ENCODE results near the gene MAMLD1.
A peak's percentile ranks its signal among the peaks of the same experiment; 100 is the strongest.

Gene MAMLD1

GRCh38 chrX:150361777-150362351, 1.3 kb upstream of the MAMLD1 start:
- DNase-seq (ENCODE audit: low read depth in 1 of 2, low spot score in 1 of 2) = no peak
- in situ Hi-C loops (cut with HindIII; ENCODE audit: low pct_unique_long_range_greater_than_20kb, low sequenced_read_pairs) = no loop called here
- no peak for TF ChIP-seq JUND (IDR thresholded peaks at IDR 0.05; ENCODE audit: low read depth)

GRCh38 chrX:150363561-150364346, 637 bp downstream of the MAMLD1 start:
- peak in 1 of 2 experiments; percentile 18 for DNase-seq (ENCODE audit: low read depth in 1 of 2, low spot score in 1 of 2)
- in situ Hi-C loops (cut with HindIII; ENCODE audit: low pct_unique_long_range_greater_than_20kb, low sequenced_read_pairs) = no loop called here
- no peak for TF ChIP-seq JUND (IDR thresholded peaks at IDR 0.05; ENCODE audit: low read depth)

GRCh38 chrX:150364347-150365050, 1.4 kb downstream of the MAMLD1 start:
- in situ Hi-C loops (cut with HindIII; ENCODE audit: low pct_unique_long_range_greater_than_20kb, low sequenced_read_pairs) = no loop called here
- DNase-seq (ENCODE audit: low read depth in 1 of 2, low spot score in 1 of 2) = no peak
- no peak for TF ChIP-seq JUND (IDR thresholded peaks at IDR 0.05; ENCODE audit: low read depth)

GRCh38 chrX:150365051-150365989, 2.2 kb downstream of the MAMLD1 start:
- in situ Hi-C loops (cut with HindIII; ENCODE audit: low pct_unique_long_range_greater_than_20kb, low sequenced_read_pairs) = no loop called here
- peak in 1 of 2 experiments; percentile 25 for DNase-seq (ENCODE audit: low read depth in 1 of 2, low spot score in 1 of 2)
- TF ChIP-seq JUND (IDR thresholded peaks at IDR 0.05; ENCODE audit: low read depth) = no peak

GRCh38 chrX:150365990-150366911, 3.1 kb downstream of the MAMLD1 start:
- DNase-seq (ENCODE audit: low read depth in 1 of 2, low spot score in 1 of 2) = no peak
- no peak for TF ChIP-seq JUND (IDR thresholded peaks at IDR 0.05; ENCODE audit: low read depth)
- in situ Hi-C loops (cut with HindIII; ENCODE audit: low pct_unique_long_range_greater_than_20kb, low sequenced_read_pairs) = no loop called here

GRCh38 chrX:150366951-150367545, 3.9 kb downstream of the MAMLD1 start:
- DNase-seq (ENCODE audit: low read depth in 1 of 2, low spot score in 1 of 2) = no peak
- no peak for TF ChIP-seq JUND (IDR thresholded peaks at IDR 0.05; ENCODE audit: low read depth)
- in situ Hi-C loops (cut with HindIII; ENCODE audit: low pct_unique_long_range_greater_than_20kb, low sequenced_read_pairs) = no loop called here

GRCh38 chrX:150370589-150371312, 7.6 kb downstream of the MAMLD1 start:
- TF ChIP-seq JUND (IDR thresholded peaks at IDR 0.05; ENCODE audit: low read depth) = no peak

GRCh38 chrX:150371877-150372276, 8.8 kb downstream of the MAMLD1 start:
- TF ChIP-seq JUND (IDR thresholded peaks at IDR 0.05; ENCODE audit: low read depth) = no peak
- in situ Hi-C loops (cut with HindIII; ENCODE audit: low pct_unique_long_range_greater_than_20kb, low sequenced_read_pairs) = no loop called here
- DNase-seq (ENCODE audit: low read depth in 1 of 2, low spot score in 1 of 2) = no peak

More at GRCh38 chrX:150370589-150371312, 7.6 kb downstream of the MAMLD1 start:
- DNase-seq (ENCODE audit: low read depth in 1 of 2, low spot score in 1 of 2) = no peak
- in situ Hi-C loops (cut with HindIII; ENCODE audit: low pct_unique_long_range_greater_than_20kb, low sequenced_read_pairs) = no loop called here

GRCh38 chrX:150372280-150372679, 9.2 kb downstream of the MAMLD1 start:
- DNase-seq (ENCODE audit: low read depth in 1 of 2, low spot score in 1 of 2) = no peak
- in situ Hi-C loops (cut with HindIII; ENCODE audit: low pct_unique_long_range_greater_than_20kb, low sequenced_read_pairs) = no loop called here
- TF ChIP-seq JUND (IDR thresholded peaks at IDR 0.05; ENCODE audit: low read depth) = no peak

- in situ Hi-C loops (cut with HindIII; ENCODE audit: low pct_unique_long_range_greater_than_20kb, low sequenced_read_pairs) = no loop called here
- no peak for DNase-seq (ENCODE audit: low read depth in 1 of 2, low spot score in 1 of 2)
- no peak for TF ChIP-seq JUND (IDR thresholded peaks at IDR 0.05; ENCODE audit: low read depth)
Observed at GRCh38 chrX:150372756-150373155, 9.6 kb downstream of the MAMLD1 start.
